ENCODE measurements around the gene GABRB1. TPM values are rescaled to one million over a fixed set of nuclear protein-coding genes. Genes with fewer than 3 reads are reported as not detected.
"Not testable (repeated sequence)": the region's sequence is repeated elsewhere in the genome, so short reads cannot be mapped to it uniquely, and the experiment has no call there.

The GABRB1 gene
- polyA plus RNA-seq, 3 donors from 2014 or later: not detected

- Mint-ChIP-seq H3K9me3 (no peaks in the 10 kb centered on the region), H3K4me3 (no peak overlapping the region), H3K27ac (no peak overlapping the region), H3K4me1 (no peaks in the 10 kb centered on the region), H3K27me3 (ENCODE audit: low read depth in 3 of 3) (peaks cover 0 to 16% (median 1%) of the 10 kb centered on the region in 3 donors), H3K36me3 (no peaks in the 10 kb centered on the region)
- no peak for DNase-seq
Observed at GRCh38 chr4:47337893-47338292, 306.5 kb downstream of the GABRB1 start.

DNA sequence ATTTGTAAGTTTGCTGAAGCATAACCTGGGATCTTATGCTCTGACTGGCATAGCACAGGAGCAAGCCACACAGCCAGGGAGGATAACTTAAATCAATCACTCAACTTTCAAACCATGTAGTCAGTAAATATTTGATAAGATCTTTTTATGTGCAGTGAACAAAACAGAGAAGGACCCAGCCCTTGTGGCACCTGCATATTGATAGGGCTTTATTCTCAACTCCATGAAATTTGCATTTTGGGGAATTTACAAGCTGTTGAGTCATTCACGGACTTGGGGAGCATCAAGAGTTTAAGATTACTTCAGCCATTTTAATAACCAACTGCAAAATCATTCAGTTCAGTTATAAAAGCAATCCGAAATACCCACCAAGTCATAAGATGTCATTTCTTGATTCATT, 309.5 kb downstream of the GABRB1 start:
- Mint-ChIP-seq H3K27me3 (ENCODE audit: low read depth in 3 of 3) (peaks cover 0 to 10% (median 1%) of the 10 kb centered on the region in 3 donors), H3K4me3 (no peak overlapping the region), H3K27ac (no peak overlapping the region), H3K4me1 (no peaks in the 10 kb centered on the region), H3K36me3 (no peaks in the 10 kb centered on the region), H3K9me3 (no peaks in the 10 kb centered on the region)
- no peak for DNase-seq

DNA sequence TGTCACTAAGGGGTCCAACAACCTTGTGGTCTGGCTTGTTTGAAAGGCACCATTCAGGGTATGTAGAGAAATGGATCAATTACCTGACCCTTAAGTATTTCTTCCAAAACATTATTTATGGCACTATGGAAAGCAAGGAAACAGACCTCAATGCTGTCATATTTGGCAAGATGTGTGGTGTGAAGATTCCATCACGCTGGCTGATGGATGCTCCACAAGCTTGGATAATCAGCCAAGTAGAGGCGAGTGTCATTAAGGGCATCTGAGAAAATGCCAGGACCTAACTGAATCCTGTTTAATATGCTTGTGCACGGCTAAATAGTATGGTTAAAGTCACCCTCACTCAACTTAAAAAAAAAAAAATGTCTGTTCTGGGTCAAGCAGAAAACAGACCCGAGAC, 311.4 kb downstream of the GABRB1 start:
- no peaks in the 10 kb centered on the region for H3K36me3 Mint-ChIP-seq
- no peaks in the 10 kb centered on the region for H3K9me3 Mint-ChIP-seq
- H3K4me1 Mint-ChIP-seq: no peaks in the 10 kb centered on the region
- H3K27me3 Mint-ChIP-seq (ENCODE audit: low read depth in 3 of 3): peaks cover 0 to 5% (median 1%) of the 10 kb centered on the region in 3 donors
- H3K4me3 Mint-ChIP-seq: no peak overlapping the region
- H3K27ac Mint-ChIP-seq: no peak overlapping the region
- no peak for DNase-seq

DNA sequence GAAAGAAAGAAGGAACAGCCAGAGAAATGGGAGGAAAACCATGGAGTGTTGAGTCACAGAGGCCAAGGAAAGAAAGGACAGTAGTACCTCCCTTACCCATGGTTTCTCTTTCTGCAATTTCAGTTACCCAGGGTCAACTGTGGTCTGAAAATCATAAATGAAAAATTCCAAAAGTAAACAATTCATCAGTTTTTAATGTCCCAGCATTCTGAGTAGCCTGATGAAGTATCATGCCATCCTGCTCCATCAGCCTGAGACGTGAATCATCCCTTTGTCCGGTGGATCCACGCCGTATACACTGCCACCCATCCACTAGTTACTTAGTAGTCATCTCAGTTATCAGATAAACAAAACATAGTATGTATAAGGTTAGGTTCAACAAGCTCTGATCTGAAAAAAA, 318.0 kb downstream of the GABRB1 start:
- no peak for DNase-seq
- Mint-ChIP-seq H3K36me3 (no peaks in the 10 kb centered on the region), H3K4me3 (no peak overlapping the region), H3K9me3 (peaks cover 0 to 4% (median 0%) of the 10 kb centered on the region in 6 donors), H3K4me1 (no peaks in the 10 kb centered on the region), H3K27ac (no peak overlapping the region), H3K27me3 (ENCODE audit: low read depth in 3 of 3) (peaks cover 0 to 3% (median 0%) of the 10 kb centered on the region in 3 donors)

DNA sequence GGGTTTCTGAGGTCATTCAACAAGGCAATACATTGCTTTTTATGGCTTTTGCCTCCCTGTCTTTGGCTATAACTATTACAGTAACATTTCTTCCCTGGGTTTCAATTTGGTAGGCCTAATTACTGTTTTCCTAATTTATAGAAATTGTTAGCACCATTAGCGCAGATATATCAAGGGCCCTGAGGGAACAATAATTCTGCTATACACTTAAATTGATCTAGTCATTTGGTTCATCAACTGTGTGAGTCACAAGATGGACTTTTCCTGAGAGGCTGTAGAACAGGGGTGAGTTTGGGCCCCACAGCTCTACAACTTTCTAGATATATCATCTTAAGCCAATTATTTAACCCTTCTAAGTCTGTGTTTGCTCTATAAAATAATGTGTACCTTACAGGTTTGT, 324.2 kb downstream of the GABRB1 start:
- H3K4me1 Mint-ChIP-seq: no peaks in the 10 kb centered on the region
- no peak overlapping the region for H3K27ac Mint-ChIP-seq
- peaks cover 0 to 2% (median 0%) of the 10 kb centered on the region in 6 donors for H3K9me3 Mint-ChIP-seq
- H3K4me3 Mint-ChIP-seq: no peak overlapping the region
- no peak for DNase-seq
- H3K27me3 Mint-ChIP-seq (ENCODE audit: low read depth in 3 of 3): peaks cover 0 to 2% (median 1%) of the 10 kb centered on the region in 3 donors
- H3K36me3 Mint-ChIP-seq: no peaks in the 10 kb centered on the region

DNA sequence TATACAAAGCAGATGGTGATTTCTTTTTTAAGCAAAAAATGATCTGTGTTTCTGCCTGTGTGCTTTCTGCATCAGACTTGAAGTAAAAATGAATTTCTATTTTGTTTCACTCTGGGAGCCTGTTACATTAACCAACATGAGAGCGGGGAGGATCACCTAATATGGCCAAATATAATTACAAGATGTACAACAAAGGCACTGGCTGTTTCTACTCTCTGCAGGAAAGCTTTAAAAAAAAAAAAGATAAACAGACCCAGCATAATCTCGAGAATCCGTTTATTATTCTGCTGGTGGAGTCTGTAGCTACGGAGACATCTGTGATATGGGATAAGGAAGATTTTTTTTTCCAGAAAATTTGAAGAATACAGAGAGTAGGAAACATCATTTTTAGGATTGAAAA, 328.5 kb downstream of the GABRB1 start:
- Mint-ChIP-seq H3K4me3 (no peak overlapping the region), H3K27me3 (ENCODE audit: low read depth in 3 of 3) (peaks cover 0 to 4% (median 2%) of the 10 kb centered on the region in 3 donors), H3K36me3 (no peaks in the 10 kb centered on the region), H3K9me3 (peaks cover 0 to 2% (median 0%) of the 10 kb centered on the region in 6 donors), H3K4me1 (no peaks in the 10 kb centered on the region), H3K27ac (no peak overlapping the region)
- DNase-seq: no peak

GRCh38 chr4:47367761-47368160, 336.4 kb downstream of the GABRB1 start:
- H3K4me1 Mint-ChIP-seq: no peaks in the 10 kb centered on the region
- peaks cover 0 to 3% (median 2%) of the 10 kb centered on the region in 3 donors for H3K27me3 Mint-ChIP-seq (ENCODE audit: low read depth in 3 of 3)
- DNase-seq: no peak
- H3K27ac Mint-ChIP-seq: no peak overlapping the region
- H3K4me3 Mint-ChIP-seq: no peak overlapping the region
- H3K9me3 Mint-ChIP-seq: no peaks in the 10 kb centered on the region
- no peaks in the 10 kb centered on the region for H3K36me3 Mint-ChIP-seq

DNA sequence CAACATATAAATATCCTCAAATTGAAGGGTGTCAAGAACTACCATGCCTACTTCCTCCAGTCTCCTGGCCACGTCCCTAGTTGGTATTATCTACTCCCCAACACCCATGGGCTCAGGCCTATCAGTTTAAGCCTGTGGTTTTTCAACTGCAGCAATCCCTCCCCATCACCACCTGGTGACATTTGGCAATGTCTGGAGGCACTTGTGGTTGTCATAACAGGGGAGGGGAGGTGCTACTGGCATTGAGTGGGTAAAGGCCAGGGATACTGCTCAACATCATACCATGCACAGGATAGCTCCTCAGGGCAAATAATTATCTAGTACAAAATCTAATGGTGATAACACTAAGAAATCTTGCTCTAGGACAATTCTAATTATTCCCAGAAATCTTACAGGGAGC, 336.8 kb downstream of the GABRB1 start:
- H3K4me3 Mint-ChIP-seq: no peak overlapping the region
- H3K9me3 Mint-ChIP-seq: no peaks in the 10 kb centered on the region
- no peaks in the 10 kb centered on the region for H3K4me1 Mint-ChIP-seq
- no peak overlapping the region for H3K27ac Mint-ChIP-seq
- H3K36me3 Mint-ChIP-seq: no peaks in the 10 kb centered on the region
- H3K27me3 Mint-ChIP-seq (ENCODE audit: low read depth in 3 of 3): peaks cover 0 to 5% (median 2%) of the 10 kb centered on the region in 3 donors
- no peak for DNase-seq

DNA sequence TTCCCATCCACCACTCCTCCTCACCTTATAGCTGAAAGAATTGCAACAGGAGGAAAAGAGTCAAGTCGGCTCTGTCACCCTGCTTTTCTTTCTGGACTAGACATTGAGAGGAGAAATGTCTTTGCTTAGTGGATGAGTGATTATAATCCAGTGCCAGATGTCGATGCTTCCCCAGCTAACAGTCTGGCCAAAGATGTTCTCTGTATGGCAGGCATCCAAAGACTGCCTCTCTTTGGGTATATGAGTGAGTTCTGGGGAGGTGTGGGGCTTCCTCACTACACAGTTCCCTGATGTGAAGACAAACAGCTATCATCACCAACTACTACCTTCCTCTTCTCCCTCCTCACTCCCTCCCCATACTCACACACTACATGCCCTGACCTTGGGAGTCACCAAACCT, 341.2 kb downstream of the GABRB1 start:
- no peak for DNase-seq
- H3K36me3 Mint-ChIP-seq: no peaks in the 10 kb centered on the region
- H3K4me3 Mint-ChIP-seq: no peak overlapping the region
- H3K27ac Mint-ChIP-seq: no peak overlapping the region
- no peaks in the 10 kb centered on the region for H3K4me1 Mint-ChIP-seq
- no peaks in the 10 kb centered on the region for H3K9me3 Mint-ChIP-seq
- H3K27me3 Mint-ChIP-seq (ENCODE audit: low read depth in 3 of 3): peaks cover 2 to 4% (median 3%) of the 10 kb centered on the region in 3 donors

DNA sequence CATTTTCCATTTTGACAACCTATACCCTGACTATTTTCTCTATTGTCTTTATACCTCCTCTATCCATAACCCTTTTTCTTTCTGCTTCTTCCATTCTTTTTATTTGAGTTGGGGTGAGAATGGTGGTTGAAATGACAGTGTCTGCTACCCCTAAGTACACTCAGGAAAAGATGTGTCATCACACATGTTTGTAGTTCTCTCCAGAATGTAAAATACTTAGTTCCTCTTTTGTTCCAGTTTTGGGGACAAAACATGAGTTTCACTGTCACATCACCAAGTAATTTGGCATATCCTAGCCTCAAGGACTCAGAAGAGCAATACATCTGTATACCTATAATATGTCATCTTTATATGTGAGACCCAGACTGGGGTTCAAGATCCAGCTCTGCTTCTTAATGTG, 341.8 kb downstream of the GABRB1 start:
- no peak overlapping the region for H3K4me3 Mint-ChIP-seq
- H3K4me1 Mint-ChIP-seq: no peaks in the 10 kb centered on the region
- peaks cover 2 to 4% (median 3%) of the 10 kb centered on the region in 3 donors for H3K27me3 Mint-ChIP-seq (ENCODE audit: low read depth in 3 of 3)
- H3K27ac Mint-ChIP-seq: no peak overlapping the region
- no peaks in the 10 kb centered on the region for H3K36me3 Mint-ChIP-seq
- no peak for DNase-seq
- H3K9me3 Mint-ChIP-seq: no peaks in the 10 kb centered on the region

DNA sequence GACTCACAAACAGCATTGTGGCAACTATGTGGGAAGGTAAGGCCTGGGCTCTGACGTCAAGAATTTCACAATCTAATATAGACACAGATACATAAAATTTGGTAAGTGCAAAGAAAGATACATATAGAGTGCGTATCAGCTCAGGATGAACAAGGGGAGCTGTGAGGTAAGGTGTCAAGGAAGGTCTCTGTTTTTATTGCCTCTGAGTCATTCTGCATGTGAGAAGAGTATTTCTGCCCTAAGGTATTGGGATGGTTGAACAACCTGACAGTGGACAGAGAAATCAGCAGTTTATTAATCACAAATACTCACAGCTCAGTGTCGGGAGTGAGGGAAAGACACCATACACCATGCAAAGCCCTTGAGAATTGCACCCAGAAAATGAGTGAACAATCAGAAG, 342.3 kb downstream of the GABRB1 start:
- no peaks in the 10 kb centered on the region for H3K36me3 Mint-ChIP-seq
- no peak for DNase-seq
- H3K27ac Mint-ChIP-seq: no peak overlapping the region
- H3K9me3 Mint-ChIP-seq: no peaks in the 10 kb centered on the region
- H3K27me3 Mint-ChIP-seq (ENCODE audit: low read depth in 3 of 3): peaks cover 2 to 4% (median 3%) of the 10 kb centered on the region in 3 donors
- H3K4me3 Mint-ChIP-seq: no peak overlapping the region
- no peaks in the 10 kb centered on the region for H3K4me1 Mint-ChIP-seq

- DNase-seq: no peak
- Mint-ChIP-seq H3K27me3 (ENCODE audit: low read depth in 3 of 3) (peaks cover 2 to 4% (median 3%) of the 10 kb centered on the region in 3 donors), H3K4me1 (no peaks in the 10 kb centered on the region), H3K9me3 (no peaks in the 10 kb centered on the region), H3K4me3 (no peak overlapping the region), H3K36me3 (no peaks in the 10 kb centered on the region), H3K27ac (no peak overlapping the region)
Observed at GRCh38 chr4:47374477-47374876, 343.1 kb downstream of the GABRB1 start.

DNA sequence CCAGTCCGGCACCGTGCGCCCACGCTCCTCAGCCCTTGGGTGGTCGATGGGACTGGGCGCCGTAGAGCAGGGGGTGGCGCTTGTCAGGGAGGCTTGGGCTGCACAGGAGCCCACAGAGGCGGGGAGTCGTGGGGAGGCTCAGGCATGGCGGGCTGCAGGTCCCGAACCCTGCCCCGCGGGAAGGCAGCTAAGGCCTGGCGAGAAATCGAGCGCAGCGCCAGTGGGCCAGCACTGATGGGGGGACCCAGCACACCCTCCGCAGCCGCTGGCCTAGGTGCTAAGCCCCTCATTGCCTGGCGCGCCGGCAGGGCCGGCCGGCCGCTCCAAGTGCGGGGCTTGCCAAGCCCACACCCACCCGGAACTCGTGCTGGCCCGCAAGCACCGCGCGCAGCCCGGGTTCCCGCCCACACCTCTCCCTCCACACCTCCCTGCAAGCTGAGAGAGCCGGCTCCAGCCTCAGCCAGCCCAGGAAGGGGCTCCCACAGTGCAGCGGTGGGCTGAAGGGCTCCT, 346.7 kb downstream of the GABRB1 start:
- DNase-seq; H3K4me3 Mint-ChIP-seq; H3K27me3 Mint-ChIP-seq (ENCODE audit: low read depth in 3 of 3); H3K36me3 Mint-ChIP-seq; H3K9me3 Mint-ChIP-seq; H3K4me1 Mint-ChIP-seq; H3K27ac Mint-ChIP-seq: not testable (repeated sequence)

DNA sequence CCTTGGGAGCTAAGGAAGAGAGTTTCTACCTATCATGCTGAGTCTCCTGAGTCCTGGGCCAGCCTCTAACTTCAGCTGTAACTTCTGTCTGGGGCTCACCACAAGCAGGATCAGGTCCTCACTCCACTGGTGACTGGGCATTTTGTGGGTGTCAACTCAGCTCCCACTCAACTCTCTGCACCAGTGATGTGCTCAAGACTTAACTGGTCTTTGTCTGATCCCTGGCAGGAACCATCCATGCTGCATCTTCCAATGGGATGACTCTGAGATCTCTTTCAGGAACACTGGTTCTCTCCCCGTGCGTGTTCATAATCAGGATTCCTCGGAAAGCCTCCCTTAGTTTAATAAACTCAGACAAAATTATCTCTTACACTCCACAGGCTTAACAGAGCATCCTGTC, 349.8 kb downstream of the GABRB1 start:
- no peaks in the 10 kb centered on the region for H3K36me3 Mint-ChIP-seq
- no peaks in the 10 kb centered on the region for H3K4me1 Mint-ChIP-seq
- no peaks in the 10 kb centered on the region for H3K9me3 Mint-ChIP-seq
- no peak for DNase-seq
- no peak overlapping the region for H3K4me3 Mint-ChIP-seq
- H3K27me3 Mint-ChIP-seq (ENCODE audit: low read depth in 3 of 3): peaks cover 0 to 2% (median 0%) of the 10 kb centered on the region in 3 donors
- H3K27ac Mint-ChIP-seq: no peak overlapping the region

- no peaks in the 10 kb centered on the region for H3K9me3 Mint-ChIP-seq
- H3K4me1 Mint-ChIP-seq: no peaks in the 10 kb centered on the region
- peaks cover 0 to 2% (median 0%) of the 10 kb centered on the region in 3 donors for H3K27me3 Mint-ChIP-seq (ENCODE audit: low read depth in 3 of 3)
Observed at GRCh38 chr4:47382846-47383360, 351.5 kb downstream of the GABRB1 start.

More at GRCh38 chr4:47382846-47383360, 351.5 kb downstream of the GABRB1 start:
- Mint-ChIP-seq H3K36me3 (no peaks in the 10 kb centered on the region), H3K27ac (no peak overlapping the region), H3K4me3 (no peak overlapping the region)
- DNase-seq: no peak

Data from immature natural killer cell (primary cell).